ENCODE results near the gene TPGS2.
"Not testable (repeated sequence)": the region's sequence is repeated elsewhere in the genome, so short reads cannot be mapped to it uniquely, and the experiment has no call there.

The TPGS2 gene, protein sequence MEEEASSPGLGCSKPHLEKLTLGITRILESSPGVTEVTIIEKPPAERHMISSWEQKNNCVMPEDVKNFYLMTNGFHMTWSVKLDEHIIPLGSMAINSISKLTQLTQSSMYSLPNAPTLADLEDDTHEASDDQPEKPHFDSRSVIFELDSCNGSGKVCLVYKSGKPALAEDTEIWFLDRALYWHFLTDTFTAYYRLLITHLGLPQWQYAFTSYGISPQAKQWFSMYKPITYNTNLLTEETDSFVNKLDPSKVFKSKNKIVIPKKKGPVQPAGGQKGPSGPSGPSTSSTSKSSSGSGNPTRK

DNA sequence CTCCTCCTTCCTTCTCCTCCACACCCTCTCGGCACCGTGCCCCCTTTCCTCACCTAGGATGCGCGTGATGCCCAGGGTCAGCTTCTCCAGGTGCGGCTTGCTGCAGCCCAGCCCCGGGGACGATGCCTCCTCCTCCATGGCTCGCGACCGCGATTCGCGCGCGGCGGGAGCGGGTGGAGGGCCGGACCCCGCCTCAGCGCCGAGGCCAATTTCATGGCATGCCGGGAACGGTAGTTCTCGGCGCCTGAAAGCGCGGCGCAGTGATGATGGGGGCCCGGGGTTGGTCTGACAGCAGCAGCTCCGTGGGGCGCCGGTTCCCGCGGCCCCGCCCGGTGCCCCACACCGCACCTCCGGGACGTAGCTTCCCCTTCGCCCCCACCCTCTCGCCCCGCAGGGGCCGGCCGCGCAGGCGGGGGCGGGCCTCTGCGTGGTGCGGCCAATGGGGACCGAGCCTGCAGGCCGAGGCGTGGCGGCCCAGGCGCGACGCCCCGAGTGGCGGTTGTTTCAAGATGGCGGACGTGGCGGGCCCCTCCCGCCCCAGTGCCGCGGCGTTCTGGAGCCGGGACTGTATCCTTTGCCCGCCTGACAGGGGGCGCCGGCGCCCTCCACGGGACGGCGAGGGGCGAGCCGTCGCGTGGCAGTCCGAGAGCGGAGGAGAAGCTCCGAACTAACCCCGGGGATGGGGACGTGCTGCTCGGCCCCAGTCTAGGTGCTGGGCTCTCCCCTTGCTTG, at the start of gene TPGS2, which contains the start of gene KIAA1328:
Gene TPGS2 (minus strand): TSS at position 373 of the 732 bp plus-strand sequence. CDS start 235 bp downstream, at position 138.
Gene KIAA1328 (plus strand): TSS at position 498 of the 732 bp plus-strand sequence. CDS start 12 bp downstream, at position 510.
- Mint-ChIP-seq H3K27ac (peak within 1 kb of the TSS; percentile 92), H3K36me3 (ENCODE audit: low read depth) (peaks cover 8% of the 10 kb centered on the region), H3K4me1 (peaks cover 40% of the 10 kb centered on the region), H3K27me3 (no peaks in the 10 kb centered on the region), H3K4me3 (peak within 1 kb of the TSS; percentile 85), H3K9me3 (no peaks in the 10 kb centered on the region)
- ATAC-seq (peak; percentile 90), DNase-seq (peak; percentile 84)

DNA sequence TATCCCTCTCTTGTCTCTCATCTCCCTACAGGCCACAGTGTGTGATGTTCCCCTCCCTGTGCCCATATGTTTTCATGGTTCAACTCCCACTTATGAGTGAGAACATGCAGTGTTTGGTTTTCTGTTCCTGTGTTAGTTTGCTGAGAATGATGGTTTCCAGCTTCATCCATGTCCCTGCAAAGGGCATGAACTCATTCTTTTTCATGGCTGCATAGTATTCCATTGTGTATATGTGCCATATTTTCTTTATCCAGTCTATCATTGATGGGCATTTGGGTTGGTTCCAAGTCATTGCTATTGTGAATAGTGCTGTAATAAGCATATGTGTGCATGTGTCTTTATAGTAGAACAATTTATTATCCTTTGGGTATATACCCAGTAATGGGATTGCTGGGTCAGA, 45.0 kb upstream of the TPGS2 start:
- not testable (repeated sequence) for H3K4me3 Mint-ChIP-seq, H3K4me1 Mint-ChIP-seq, ATAC-seq, H3K27ac Mint-ChIP-seq, H3K27me3 Mint-ChIP-seq, DNase-seq
- Mint-ChIP-seq H3K9me3 (peaks cover 22% of the 10 kb centered on the region), H3K36me3 (ENCODE audit: low read depth) (peaks cover 56% of the 10 kb centered on the region)

DNA sequence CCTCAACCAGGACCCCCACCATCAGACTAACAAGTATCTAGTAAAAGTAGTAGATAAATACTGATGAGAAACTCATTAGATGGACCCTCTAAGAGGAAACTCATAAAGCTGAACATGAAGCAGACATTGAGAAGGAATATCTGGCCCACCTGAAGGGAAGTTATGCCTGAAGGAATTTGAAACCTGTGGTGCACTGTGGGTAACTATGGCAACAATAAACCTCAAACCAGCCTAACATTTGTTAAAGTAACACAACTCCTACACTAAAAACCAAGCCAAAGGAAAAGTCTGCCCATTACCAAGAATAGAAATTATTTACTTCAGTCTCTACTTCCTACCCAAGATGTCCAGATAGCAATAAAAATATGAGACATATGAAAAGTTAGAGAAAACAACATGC, 43.5 kb upstream of the TPGS2 start:
- H3K4me1 Mint-ChIP-seq, result peaks cover 7% of the 10 kb centered on the region
- H3K9me3 Mint-ChIP-seq, result peaks cover 13% of the 10 kb centered on the region
- ATAC-seq, result no peak
- no peaks in the 10 kb centered on the region for H3K27me3 Mint-ChIP-seq
- no peak for DNase-seq
- H3K36me3 Mint-ChIP-seq (ENCODE audit: low read depth), result peaks cover 49% of the 10 kb centered on the region
- H3K4me3 Mint-ChIP-seq, result no peak overlapping the region
- no peak overlapping the region for H3K27ac Mint-ChIP-seq

DNA sequence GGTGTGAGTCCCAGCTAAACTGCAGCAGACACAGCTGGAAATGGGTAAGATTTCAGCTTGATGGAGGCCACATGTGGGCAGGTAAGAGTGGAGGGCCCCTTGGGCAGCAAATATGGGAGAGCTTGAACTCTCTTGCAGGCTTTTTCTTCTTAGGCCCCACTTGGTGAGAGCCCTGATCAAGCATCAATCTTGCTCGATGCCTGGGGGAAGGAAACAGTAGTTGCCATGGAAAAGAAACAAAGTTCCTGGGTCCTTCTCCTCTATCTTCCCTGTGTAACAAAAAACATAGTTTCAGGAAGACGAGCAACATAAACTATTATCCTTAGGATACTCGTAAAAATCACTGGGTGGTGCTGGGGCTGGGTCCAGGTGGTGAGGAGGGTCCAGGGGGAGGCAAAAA, 43.0 kb upstream of the TPGS2 start:
- Mint-ChIP-seq H3K27ac (no peak overlapping the region), H3K27me3 (no peaks in the 10 kb centered on the region), H3K36me3 (ENCODE audit: low read depth) (peaks cover 46% of the 10 kb centered on the region)

DNA sequence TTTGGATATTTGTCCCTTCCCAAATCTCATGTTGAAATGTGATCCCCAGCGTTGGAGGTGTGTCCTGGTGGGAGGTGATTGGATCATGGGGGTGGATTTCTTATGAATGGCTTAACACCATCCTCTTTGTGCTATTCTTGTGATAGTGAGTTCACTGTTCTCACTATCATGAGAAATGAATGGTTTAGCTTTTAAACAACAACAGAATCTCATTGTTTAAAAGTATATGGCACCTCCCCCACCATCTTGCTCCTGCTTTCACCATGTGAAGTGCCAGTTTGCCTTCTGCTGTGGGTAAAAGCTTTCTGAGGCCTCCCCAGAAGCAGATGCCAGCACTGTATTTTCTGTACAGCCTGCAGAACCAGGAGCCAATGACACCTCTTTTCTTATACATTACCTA, 38.3 kb upstream of the TPGS2 start:
- Mint-ChIP-seq H3K4me1 (peaks cover 4% of the 10 kb centered on the region), H3K36me3 (ENCODE audit: low read depth) (peaks cover 27% of the 10 kb centered on the region), H3K9me3 (no peaks in the 10 kb centered on the region), H3K4me3 (no peak overlapping the region), H3K27ac (no peak overlapping the region), H3K27me3 (no peaks in the 10 kb centered on the region)
- no peak for DNase-seq
- ATAC-seq, result no peak

More for the DNA sequence above, 43.0 kb upstream of the TPGS2 start:
- ATAC-seq (no peak), DNase-seq (no peak)
- peaks cover 7% of the 10 kb centered on the region for H3K4me1 Mint-ChIP-seq
- no peak overlapping the region for H3K4me3 Mint-ChIP-seq
- peaks cover 13% of the 10 kb centered on the region for H3K9me3 Mint-ChIP-seq

DNA sequence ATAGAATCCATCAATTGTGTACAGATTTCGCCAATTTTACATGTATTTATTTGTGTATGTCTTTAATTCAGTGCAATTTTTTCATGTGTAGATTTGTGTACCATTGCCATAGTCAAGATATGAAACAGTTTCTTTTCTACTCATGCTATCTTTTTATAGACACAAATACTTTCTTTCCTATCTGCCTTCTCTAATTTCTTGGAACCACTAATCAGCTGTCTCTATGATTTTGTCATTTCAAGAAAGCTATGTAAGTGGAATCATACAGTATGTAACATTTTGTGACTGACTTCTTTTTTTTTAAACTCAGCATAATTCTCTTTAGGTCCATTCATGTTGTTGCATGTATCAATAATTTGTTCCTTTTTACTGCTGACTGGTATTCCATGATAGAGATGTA, 33.4 kb upstream of the TPGS2 start:
- H3K27me3 Mint-ChIP-seq, result no peaks in the 10 kb centered on the region
- DNase-seq (no peak), ATAC-seq (no peak)
- no peak overlapping the region for H3K27ac Mint-ChIP-seq
- H3K9me3 Mint-ChIP-seq, result no peaks in the 10 kb centered on the region
- no peak overlapping the region for H3K4me3 Mint-ChIP-seq
- H3K4me1 Mint-ChIP-seq, result peaks cover 5% of the 10 kb centered on the region
- peaks cover 17% of the 10 kb centered on the region for H3K36me3 Mint-ChIP-seq (ENCODE audit: low read depth)

DNA sequence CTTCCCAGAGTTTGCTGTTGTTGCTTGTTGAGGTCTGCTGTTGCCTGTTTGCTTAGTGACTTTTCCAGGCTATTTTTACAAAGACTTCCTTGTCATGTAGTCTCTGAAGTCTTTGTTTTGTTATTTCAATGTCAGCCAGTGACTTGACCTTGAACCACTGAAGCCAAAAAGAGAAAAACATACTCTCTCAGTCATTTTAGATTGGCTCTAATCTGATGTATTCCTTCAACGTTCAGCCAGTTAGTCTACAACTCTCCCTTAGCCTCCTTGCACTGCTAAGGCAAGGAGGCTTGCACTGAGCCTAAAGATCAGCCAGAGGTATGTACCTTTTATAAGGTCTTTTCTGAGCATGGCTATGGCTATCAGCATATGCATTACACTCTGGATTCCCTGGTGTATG, 28.0 kb upstream of the TPGS2 start:
- Mint-ChIP-seq H3K4me1 (no peaks in the 10 kb centered on the region), H3K36me3 (ENCODE audit: low read depth) (peaks cover 39% of the 10 kb centered on the region), H3K4me3 (no peak overlapping the region), H3K9me3 (peaks cover 10% of the 10 kb centered on the region), H3K27ac (no peak overlapping the region), H3K27me3 (no peaks in the 10 kb centered on the region)
- no peak for DNase-seq
- no peak for ATAC-seq

DNA sequence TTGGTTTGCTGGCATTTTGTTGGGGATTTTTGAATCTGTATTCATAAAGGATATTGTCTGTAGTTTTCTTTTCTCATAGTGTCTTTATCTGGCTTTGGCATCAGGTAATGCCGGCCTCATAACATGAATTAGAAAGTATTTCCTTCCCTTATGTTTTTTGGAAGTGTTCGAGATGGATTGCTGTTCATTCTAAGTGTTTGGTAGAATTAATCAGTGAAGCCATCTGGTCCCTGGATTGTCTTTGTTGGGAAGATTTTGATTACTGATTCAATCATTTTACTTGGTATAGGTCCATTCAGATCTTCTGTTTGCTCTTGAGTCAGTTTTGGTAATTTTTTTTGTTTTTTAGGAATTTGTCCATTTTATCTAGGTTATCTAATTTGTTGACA, 22.4 kb upstream of the TPGS2 start:
- ATAC-seq (no peak), DNase-seq (no peak)
- H3K4me1 Mint-ChIP-seq, result no peaks in the 10 kb centered on the region
- no peak overlapping the region for H3K27ac Mint-ChIP-seq
- no peaks in the 10 kb centered on the region for H3K27me3 Mint-ChIP-seq
- H3K36me3 Mint-ChIP-seq (ENCODE audit: low read depth), result peaks cover 46% of the 10 kb centered on the region
- no peak overlapping the region for H3K4me3 Mint-ChIP-seq
- H3K9me3 Mint-ChIP-seq, result peaks cover 11% of the 10 kb centered on the region

DNA sequence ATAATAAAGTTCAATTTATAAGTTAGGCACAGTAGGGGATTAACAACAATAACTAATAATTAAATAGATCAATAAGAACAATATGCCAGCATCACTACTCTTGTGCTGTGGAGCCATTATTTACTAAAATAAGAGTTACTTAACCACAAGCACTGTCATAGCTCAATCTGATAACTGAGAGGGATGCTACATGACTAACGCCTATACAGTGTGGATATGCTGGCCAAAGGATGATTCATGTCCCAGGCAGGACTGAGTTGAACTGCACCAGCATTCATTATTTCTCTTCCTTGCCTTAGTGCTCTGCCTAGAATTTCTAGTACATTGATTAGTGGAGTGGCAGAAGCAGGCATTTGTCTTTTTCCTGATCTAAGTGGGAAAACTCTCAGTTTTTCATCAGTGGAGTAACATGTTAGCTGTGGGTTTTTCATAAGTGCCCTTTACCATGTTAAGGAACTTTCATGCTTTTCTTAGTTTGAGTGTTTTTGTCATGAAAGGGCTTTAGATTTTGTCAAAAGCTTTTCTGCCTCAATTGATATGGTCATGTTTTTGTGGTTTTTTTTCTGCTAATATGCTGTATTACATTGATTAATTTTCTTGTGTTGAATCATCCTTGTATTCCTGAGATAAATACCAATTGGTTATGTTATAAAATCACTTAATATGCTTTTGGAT, 21.9 kb upstream of the TPGS2 start:
- ATAC-seq, result peak; percentile 97
- no peak for DNase-seq
- H3K27me3 Mint-ChIP-seq, result no peaks in the 10 kb centered on the region
- H3K4me3 Mint-ChIP-seq, result no peak overlapping the region
- no peak overlapping the region for H3K27ac Mint-ChIP-seq
- no peaks in the 10 kb centered on the region for H3K4me1 Mint-ChIP-seq
- H3K36me3 Mint-ChIP-seq (ENCODE audit: low read depth), result peaks cover 42% of the 10 kb centered on the region
- peaks cover 11% of the 10 kb centered on the region for H3K9me3 Mint-ChIP-seq

DNA sequence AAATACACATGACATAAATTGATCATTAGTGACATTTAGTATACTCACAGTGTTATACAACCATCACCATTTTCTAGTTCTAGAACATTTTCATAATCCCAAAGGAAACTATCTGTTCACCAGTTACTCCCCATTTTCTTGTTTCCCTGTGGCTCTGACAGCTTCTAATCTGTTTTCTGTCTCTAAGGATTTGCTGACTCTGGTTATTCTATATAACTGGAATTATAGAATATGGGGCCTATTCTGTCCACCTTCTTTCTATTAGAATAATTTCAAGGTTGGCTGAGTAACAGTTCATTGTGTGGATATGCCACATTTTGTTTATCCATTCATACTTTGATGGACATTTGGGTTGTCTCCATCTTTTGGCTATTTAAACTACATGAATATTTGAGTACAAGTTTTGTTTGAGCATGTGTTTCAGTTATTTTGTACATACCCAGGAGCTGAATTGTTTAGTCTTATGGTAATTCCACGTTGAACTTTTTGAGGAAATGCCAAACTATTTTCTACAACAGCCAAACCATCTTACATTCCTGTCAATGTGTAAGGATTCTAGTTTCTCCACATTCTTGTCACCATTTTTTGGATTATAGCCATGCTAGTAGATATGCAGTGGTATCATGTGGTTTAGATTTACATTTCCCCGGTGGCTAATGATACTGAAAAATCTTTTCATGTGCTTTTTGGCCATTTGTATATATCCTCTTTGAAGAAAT, 20.6 kb upstream of the TPGS2 start:
- H3K9me3 Mint-ChIP-seq, result peaks cover 11% of the 10 kb centered on the region
- DNase-seq, result no peak
- H3K27ac Mint-ChIP-seq, result no peak overlapping the region
- no peak for ATAC-seq
- H3K4me1 Mint-ChIP-seq, result no peaks in the 10 kb centered on the region
- peaks cover 37% of the 10 kb centered on the region for H3K36me3 Mint-ChIP-seq (ENCODE audit: low read depth)
- no peak overlapping the region for H3K4me3 Mint-ChIP-seq
- H3K27me3 Mint-ChIP-seq, result no peaks in the 10 kb centered on the region

DNA sequence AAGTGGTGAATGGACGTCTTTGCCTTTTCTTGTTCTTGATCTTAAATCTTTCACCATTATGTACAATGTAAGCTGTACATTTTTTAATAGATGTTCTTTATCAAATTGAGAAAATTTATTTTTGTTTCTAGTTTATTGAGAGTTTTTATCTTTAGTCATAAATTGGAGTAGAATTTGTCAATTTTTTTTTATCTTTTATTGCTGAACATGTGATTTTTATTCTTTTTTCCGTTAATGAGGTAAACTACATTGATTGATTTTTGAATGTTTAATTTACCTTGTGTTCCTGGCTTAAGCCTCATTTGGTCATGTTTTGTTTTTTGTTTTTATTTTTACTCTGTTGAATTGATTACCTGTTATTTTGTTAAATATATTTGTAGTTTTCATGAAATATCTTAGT, 19.8 kb upstream of the TPGS2 start:
- H3K27me3 Mint-ChIP-seq, result no peaks in the 10 kb centered on the region
- no peak overlapping the region for H3K27ac Mint-ChIP-seq
- no peak overlapping the region for H3K4me3 Mint-ChIP-seq
- peaks cover 30% of the 10 kb centered on the region for H3K36me3 Mint-ChIP-seq (ENCODE audit: low read depth)
- no peaks in the 10 kb centered on the region for H3K4me1 Mint-ChIP-seq
- DNase-seq (no peak), ATAC-seq (no peak)
- peaks cover 11% of the 10 kb centered on the region for H3K9me3 Mint-ChIP-seq

DNA sequence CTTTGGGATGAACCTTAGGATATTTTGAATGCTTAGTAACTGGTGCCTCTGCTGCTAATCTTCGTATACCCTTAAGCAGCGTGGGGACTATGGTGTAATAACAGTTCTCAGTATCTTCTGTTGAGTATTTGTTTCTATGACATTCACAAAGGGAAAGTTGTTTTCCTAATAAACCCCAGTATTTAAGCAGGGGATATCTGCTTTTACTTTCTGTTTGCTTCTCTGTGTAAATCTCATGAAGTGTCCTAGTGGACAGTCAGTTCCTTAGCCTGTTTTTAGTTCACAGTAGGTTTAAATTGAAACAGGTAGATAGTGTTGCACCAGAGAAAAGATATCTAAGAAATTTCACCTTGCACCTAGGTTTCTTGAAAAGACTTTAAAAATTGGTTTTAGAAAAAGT, 15.0 kb upstream of the TPGS2 start:
- Mint-ChIP-seq H3K4me1 (no peaks in the 10 kb centered on the region), H3K9me3 (peaks cover 4% of the 10 kb centered on the region), H3K27ac (no peak overlapping the region), H3K36me3 (ENCODE audit: low read depth) (peaks cover 23% of the 10 kb centered on the region), H3K27me3 (no peaks in the 10 kb centered on the region), H3K4me3 (no peak overlapping the region)
- no peak for ATAC-seq
- no peak for DNase-seq

DNA sequence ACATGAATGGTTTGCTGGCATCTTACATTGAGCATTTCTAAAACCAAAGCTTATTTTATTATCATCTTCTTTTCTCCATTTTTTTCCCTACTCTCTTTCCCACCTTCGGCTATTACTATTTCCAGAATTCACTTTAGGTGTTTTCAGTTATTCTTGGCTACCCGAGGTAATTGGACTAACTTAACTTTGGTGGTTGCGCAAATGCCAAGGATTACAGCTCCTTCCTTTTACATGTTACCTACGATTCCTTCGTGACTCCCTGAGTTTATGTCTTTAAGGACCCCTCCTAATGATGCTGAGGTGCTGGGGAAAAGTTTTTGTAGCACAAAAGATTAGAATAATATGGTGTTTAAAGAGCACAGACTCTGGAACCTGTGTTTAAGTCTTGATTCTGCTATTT, 14.4 kb upstream of the TPGS2 start:
- peaks cover 4% of the 10 kb centered on the region for H3K9me3 Mint-ChIP-seq
- H3K4me3 Mint-ChIP-seq, result no peak overlapping the region
- H3K36me3 Mint-ChIP-seq (ENCODE audit: low read depth), result peaks cover 27% of the 10 kb centered on the region
- no peaks in the 10 kb centered on the region for H3K27me3 Mint-ChIP-seq
- no peak for ATAC-seq
- no peak overlapping the region for H3K27ac Mint-ChIP-seq
- H3K4me1 Mint-ChIP-seq, result no peaks in the 10 kb centered on the region
- no peak for DNase-seq

DNA sequence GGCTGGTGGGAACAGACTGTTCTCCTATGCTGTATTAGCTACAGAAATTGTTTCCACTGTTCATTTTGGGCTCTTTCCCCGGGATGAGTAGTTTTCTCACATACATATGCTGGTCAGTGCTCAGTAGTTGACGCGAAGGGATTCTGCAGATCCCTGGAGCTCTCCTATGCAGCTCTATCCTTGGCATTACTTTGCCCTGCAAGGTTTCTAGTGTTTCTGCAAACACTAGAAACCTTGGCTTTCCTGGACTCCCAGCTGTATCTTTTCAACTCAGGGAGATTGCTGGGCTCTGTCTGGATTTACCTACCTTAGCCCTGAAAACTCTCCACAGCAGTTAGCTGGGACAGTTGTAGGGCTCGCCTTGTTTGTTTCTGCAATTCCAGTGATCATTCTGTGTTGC, 11.0 kb upstream of the TPGS2 start:
- no peak overlapping the region for H3K4me3 Mint-ChIP-seq
- ATAC-seq (no peak), DNase-seq (no peak)
- no peaks in the 10 kb centered on the region for H3K4me1 Mint-ChIP-seq
- no peak overlapping the region for H3K27ac Mint-ChIP-seq
- H3K9me3 Mint-ChIP-seq, result peaks cover 4% of the 10 kb centered on the region
- peaks cover 44% of the 10 kb centered on the region for H3K36me3 Mint-ChIP-seq (ENCODE audit: low read depth)
- no peaks in the 10 kb centered on the region for H3K27me3 Mint-ChIP-seq
